GM18511 (cell line): ENCODE measurements around the gene DIAPH1.

Experiments used
- ATAC-seq: cut with Tn5 transposase; IDR thresholded peaks from one replicate; pipeline ENCODE4 v1.9.1; 2021; ENCODE audit warnings: mild to moderate bottlenecking, moderate library complexity; ENCODE audit not compliant: unreplicated experiment

The DIAPH1 gene

DNA sequence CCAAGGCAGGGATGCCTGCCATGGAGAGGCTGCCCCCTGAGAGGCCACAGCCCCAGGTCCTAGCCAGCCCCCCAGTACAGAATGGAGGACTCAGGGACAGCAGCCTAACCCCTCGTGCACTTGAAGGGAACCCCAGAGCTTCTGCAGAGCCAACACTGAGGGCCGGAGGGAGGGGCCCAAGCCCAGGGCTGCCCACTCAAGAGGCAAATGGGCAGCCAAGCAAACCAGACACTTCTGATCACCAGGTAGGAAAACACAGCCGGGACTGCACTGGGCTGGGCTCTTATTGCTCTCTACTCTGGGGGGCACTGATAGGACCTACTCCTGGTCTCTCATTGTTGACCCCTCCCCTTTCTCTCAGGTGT lies 21.2 kb upstream of the DIAPH1 start:
- no peak for ATAC-seq

DNA sequence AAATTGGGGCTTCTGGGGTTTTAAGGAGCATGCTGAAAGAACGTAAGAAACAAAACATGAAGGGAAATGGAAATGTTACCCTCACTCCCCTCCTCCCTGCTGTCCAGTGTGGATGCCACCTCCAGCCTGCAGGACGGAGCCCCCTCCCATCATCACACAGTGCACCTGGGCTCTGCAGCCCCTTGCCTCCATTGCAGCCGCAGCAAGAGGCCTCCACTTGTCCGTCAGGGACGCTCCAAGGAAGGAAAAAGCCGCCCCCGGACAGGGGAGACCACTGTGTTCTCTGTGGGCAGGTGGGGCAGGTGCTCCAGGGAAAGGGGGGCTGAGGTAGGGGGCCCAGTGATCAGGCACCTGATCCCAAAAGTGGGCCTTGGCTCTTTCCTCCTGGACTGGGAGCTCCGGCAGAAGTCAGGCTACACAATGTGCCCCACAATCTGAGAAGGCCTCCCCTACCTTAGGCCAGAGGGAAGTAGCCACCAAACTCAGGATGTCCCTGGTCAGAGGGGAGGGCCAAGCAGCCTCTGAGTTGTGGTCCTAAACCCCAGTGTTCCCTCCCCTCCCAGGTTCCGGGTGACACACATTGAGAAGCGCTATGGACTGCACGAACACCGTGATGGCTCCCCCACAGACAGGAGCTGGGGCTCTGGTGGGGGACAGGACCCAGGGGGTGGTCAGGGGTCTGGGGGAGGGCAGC lies 20.7 kb upstream of the DIAPH1 start:
- ATAC-seq: no peak

GRCh38 chr5:141638771-141639170 lies 20.0 kb upstream of the DIAPH1 start:
- no peak for ATAC-seq

DNA sequence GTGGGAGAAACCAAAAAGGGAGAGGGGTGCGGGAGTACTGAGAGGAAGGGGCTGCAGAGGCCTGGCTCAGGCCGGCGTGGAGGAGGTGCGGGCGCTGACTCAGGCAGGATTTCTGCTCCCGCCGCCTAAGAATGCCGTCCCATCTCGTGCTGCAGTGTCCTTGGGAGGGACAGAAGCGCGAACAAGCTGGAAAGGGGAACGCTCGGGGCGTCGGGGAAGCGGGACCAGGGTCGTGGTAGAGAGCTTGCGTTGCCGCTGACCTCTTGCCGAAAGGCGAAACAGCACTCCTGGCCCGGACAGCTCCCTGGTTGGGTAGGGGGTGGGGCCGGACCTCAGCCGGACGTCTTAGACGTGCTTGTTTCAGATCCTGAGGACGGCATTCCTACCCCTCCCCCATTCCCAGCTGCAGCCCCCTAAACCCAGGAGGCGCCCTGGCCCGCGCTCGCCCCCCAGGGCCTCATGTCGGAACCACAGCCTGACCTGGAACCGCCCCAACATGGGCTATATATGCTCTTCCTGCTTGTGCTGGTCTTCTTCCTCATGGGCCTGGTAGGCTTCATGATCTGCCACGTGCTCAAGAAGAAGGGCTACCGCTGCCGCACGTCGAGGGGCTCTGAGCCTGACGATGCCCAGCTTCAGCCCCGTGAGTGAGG lies 19.1 kb upstream of the DIAPH1 start:
- ATAC-seq: peak; percentile 25

DNA sequence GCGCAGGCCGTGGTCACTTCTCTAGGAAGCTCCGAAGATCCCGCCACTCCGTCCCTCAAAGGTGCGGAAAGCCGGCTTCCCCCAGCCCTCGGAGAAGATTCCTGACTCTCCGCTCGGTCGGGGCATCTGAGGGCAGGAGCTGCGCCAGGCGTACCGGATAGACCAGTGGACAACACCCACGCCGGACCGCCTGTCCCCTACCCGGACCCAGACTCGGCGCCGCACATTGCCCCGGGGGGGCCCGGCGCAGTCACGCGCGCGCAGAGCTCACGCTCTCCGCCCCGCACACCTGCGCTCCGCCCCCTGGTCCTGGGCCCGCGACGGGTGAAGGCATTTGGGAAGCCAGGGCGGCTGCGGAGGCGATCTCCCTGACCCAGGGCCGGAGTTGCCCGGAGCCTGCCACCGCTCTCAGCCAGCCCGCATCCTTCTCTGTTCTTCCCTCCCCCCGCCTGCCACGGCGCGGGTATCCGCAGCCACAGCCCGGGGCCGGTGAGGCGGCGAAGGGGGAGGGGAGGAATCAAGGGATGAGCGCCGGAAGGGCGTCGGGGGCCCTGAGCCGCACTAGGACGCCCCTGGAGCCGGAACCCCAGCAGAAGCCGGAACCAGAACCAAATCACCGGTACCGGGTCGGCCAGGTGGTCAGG lies 18.4 kb upstream of the DIAPH1 start:
- ATAC-seq: peak; percentile 31

GRCh38 chr5:141636413-141637122 lies 17.8 kb upstream of the DIAPH1 start, which contains the start of the genes HDAC3 and RELL2:
Gene HDAC3 (minus strand): TSS chr5:141636849. CDS start chr5:141636790, 59 bp downstream.
Gene RELL2 (plus strand): TSS chr5:141636997. CDS start chr5:141638226, 1,229 bp downstream.
- peak; percentile 71 for ATAC-seq

DNA sequence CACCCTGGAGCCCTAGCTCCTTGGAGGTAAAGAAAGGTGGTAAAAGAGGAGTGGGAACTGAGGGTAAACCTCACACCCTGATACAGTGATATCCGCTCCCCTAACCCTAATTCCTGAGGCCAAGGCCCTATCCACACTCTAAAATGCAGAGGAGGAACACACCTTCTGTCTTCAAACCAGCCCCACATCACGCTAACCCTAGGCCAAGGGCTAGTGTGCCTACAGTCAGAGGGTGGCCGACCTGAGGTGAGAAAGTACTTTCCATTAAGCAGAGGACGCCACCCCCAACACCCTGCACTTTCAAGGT lies 17.3 kb upstream of the DIAPH1 start:
- no peak for ATAC-seq

- no peak for ATAC-seq
These were observed 16.8 kb upstream of the DIAPH1 start for GRCh38 chr5:141635646-141636045.

DNA sequence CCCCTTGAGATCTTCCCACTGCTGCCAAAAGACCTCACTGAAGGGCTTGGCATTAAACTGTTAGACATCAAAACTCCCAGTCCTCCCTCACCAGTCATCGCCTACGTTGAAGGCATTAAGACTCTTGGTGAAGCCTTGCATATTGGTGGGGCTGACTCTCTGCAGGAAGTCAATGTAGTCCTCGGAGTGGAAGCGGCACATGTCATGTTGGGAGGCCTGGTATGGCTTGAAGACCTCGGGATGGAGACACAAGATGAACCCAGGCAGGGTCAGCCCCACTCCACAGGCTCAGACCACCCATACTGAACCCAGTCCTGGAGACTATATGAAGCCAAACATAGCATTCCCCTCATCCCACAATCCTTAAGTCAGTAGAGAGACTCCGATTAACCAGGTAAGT lies 15.9 kb upstream of the DIAPH1 start:
- no peak for ATAC-seq

DNA sequence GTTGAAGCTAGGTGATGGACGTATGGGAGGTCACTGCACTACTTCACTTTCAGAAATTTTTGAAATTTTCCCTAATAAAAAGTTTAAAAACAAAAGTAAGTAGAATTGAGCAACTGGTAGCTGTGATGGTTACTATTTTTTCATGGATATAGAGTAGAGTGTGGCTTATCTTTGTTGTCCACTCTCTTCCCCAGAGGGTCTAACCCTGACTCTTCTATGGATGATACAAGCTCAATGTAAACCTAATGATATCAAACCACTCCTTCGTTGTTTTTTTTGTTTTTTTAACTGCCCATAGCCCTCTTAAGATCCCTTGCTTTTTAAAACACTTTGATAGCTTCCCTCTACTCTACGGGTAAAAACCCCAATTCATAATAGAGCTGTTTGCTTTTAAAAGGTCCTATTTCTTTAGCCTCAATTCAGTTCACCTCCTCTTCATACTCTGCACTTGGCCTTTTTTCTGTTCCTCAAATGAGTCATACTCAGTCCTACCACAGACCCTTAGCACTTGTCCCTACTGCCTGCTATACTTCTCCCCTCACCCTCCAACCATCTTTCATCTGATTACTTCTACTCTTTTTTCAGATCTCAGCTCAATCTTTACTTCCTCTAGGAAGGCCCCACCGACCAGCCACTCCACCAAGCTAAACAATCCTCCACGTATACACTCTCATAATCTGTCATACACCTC lies 15.2 kb upstream of the DIAPH1 start:
- ATAC-seq: peak; percentile 65

GRCh38 chr5:141632650-141633049 lies 13.8 kb upstream of the DIAPH1 start:
- no peak for ATAC-seq

DNA sequence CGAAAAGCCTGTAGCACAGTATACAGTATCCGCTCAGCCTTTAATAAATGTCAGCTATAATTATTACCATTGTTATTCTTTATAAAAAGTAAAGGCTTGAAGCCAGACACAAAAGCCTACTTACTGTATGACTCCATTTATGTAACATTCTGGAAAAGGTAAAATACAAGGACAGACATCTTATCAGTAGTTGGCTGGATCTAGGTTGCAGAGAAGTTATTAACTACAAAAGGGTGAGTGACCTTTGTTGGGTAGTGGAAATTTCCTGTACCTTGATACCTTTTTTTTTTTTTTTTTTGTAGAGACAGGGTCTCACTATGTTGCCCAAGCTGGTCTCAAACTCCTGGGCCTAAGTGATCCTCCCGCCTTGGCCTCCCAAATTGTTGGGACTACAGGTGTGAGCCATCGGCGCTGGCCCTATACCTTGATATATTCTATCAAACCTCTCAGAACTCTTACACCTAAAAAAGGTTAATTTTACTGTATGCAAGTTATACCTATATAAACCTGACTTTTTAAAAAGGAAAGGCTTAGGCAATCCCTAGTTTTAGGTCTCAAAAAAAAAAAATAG lies 11.9 kb upstream of the DIAPH1 start:
- ATAC-seq: no peak

DNA sequence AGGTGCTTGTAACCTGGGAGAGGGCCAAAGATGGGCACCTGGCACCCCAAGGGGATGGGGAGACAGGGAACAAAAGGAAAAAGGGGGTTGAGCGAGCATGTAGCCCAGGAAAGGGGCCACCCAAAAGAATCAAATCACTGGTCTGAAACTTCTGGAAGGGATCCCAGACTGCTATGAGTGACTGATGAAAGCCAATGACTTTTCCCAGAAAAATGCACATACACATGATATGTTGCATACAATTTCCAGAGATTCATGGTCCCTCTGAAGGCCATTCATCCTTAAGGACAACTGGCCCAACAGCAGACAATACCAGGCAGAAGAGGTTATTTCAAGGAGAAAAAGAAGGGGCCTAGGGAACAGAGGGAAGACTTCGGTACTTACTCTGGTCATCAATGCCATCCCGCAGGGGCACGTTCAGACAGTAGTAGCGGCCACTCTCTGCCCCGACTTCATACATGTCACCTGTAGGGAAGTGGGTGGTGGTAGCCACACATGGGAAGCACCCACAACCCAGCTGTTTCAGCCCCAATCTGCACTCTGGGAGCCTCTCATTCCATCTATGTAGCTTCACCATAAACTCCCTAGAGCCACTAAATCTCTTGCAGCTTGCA lies 9.5 kb upstream of the DIAPH1 start:
- ATAC-seq: no peak

DNA sequence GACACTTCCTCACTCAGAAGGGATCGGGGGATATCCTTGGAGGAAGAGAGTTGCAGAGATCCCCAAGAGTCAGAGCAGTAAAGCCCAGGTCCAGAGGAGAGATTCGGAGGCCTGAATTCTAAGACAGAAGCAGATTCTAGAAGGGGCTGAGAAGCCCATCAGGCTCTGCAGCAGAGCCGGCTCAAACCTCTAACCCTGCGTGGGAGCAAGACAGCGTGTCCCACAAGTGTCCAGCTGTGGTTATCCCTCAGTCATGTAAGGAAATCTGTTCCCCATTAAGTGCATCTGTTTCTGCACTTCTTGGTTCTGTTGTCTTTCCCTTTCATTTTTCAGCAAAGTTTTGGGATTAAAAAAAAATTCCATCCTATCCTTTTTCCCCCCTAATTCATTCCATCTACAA lies 4.8 kb upstream of the DIAPH1 start:
- no peak for ATAC-seq

- ATAC-seq: peak; percentile 53
These were observed 4.4 kb upstream of the DIAPH1 start for GRCh38 chr5:141623186-141623585.

- ATAC-seq: peak; percentile 41
These were observed 583 bp downstream of the DIAPH1 start for GRCh38 chr5:141618030-141618803.

- ATAC-seq: no peak
These were observed 1.1 kb downstream of the DIAPH1 start for GRCh38 chr5:141617682-141618029.

DNA sequence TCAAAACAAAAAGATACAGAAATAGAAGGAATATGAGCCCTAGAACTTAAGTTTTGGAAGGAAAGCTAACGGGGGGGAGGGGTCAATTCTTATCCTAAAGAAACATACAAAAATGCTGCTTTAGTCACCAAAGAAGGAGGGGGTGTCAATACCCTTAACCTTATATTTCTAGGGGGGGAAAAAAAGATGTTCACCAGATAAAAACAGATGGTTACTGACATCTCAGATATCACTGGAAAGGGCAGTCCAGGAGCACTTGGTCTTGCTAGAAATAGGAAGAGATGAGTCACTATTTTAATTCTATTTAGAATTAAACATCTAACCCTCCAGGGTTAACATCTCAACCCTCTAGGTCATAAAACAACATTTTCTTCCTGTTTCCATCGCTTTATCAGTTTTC lies 1.7 kb downstream of the DIAPH1 start:
- ATAC-seq: no peak

DNA sequence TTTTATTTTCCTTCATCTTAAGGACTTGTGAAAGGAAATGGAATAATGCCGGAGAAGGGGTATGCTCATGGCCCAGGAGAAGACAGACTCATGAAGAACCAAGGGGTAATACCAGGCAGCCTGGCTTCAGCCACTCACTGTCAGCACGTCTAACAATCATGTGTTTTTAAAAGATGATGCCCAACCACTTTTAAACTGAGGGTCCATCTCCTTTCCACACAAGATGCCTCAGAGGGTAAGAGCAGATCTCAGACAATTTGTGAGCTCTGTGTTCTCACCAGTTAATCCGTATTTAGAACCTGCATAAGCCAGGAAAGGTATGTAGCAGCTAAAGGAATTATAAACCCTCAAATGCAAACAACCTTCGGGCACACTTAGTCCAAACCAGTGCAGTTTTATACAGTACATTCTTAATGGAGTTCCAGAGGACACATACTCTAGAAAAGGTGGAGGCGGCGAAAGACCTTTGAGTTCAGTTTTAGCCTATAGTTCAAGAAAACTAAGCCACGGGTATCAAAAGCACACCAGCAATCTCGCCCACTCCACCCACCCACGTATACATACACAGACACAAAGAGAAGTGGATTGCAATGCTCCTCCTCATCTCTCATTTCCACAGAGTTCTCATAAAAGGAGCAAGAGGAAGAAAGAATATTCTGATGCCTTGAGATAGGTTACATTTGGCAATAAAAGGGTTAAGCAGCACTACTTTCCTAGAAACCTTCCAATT lies 2.6 kb downstream of the DIAPH1 start:
- ATAC-seq: no peak
